Right ventricle myocardium superior (tissue), 1 donor: ENCODE results near the gene SCN1A. TPM values are rescaled to one million over a fixed set of nuclear protein-coding genes. Genes with fewer than 3 reads are reported as not detected.

Source experiments
- ATAC-seq: fragments of 200-7000 bp; cut with Tn5 transposase; one replicate; pipeline ENCODE4 v1.9.1; 2020; ENCODE audit warnings: mild to moderate bottlenecking; ENCODE audit not compliant: poor library complexity
- DNase-seq: peaks from one replicate; pipeline ENCODE4 v3.0.0-alpha.2; 2020
- intact Hi-C: fragments of 100-400 bp; cut with DNase I; formaldehyde crosslinking; loops from one replicate; pipeline ENCODE4 v1.11.2; 2022
- total RNA-seq: library from RNA; stranded (reverse); fragmentation: NEBNext Ultra II Directional; extraction: Animal tissue kit (Norgen Biotek cat#: 25700); gene quantifications from one replicate; pipeline ENCODE4 v1.2.1, GENCODE V29; 2021
- donor health status: DM: no; HTN: yes; CAD: no; lungs with severe emphysema.

SCN1A gene
- total RNA-seq, 1 donor from 2014 or later: 0.59 TPM

- intact Hi-C loops: loop anchor here (10.0 kb wide), 1 partner anchor 172 kb away; the partner anchor contains the start of gene SCN1A
These were observed 175.0 kb downstream of the SCN1A start for GRCh38 chr2:165952741-165953211.

GRCh38 chr2:165952085-165952484 lies 175.7 kb downstream of the SCN1A start:
- DNase-seq: no peak
- ATAC-seq: no peak
- intact Hi-C loops: loop anchor here (10.0 kb wide), 1 partner anchor 173 kb away; the partner anchor contains the start of gene SCN1A

More at GRCh38 chr2:165952741-165953211, 175.0 kb downstream of the SCN1A start:
- DNase-seq: no peak
- ATAC-seq: no peak

GRCh38 chr2:165950438-165950837 lies 177.4 kb downstream of the SCN1A start:
- ATAC-seq (no peak), DNase-seq (no peak)
- intact Hi-C loops: loop anchor here (10.0 kb wide), 1 partner anchor 174 kb away; the partner anchor contains the start of gene SCN1A

GRCh38 chr2:165941827-165942226 lies 186.0 kb downstream of the SCN1A start:
- ATAC-seq (no peak), DNase-seq (no peak)
- intact Hi-C loops: no loop called here

- DNase-seq (no peak), ATAC-seq (no peak)
- intact Hi-C loops: no loop called here
These were observed 189.6 kb downstream of the SCN1A start for GRCh38 chr2:165938237-165938636.

Other genes starting within 250 kb of the SCN1A start
- 11.7 TPM for gene TTC21B, start 174.2 kb downstream of the SCN1A start, total RNA-seq
- 2.2 TPM for gene SCN9A, start 247.9 kb upstream of the SCN1A start, total RNA-seq